HCT116 (cell line): ENCODE measurements around the gene AMHR2.

Experiments
- CBX3 ChIP-seq: IDR thresholded peaks from 2 replicates; pipeline ENCODE4 v1.6.1; 2012; ENCODE audit warnings: low read depth
- ELF1 ChIP-seq: IDR thresholded peaks from 2 replicates; pipeline ENCODE4 v1.6.1; 2012; ENCODE audit warnings: low read depth, borderline replicate concordance
- POLR2A ChIP-seq: IDR thresholded peaks from 2 replicates; pipeline ENCODE4 v1.7.0; 2011; ENCODE audit warnings: borderline replicate concordance; ENCODE audit not compliant: insufficient read depth, insufficient read length; ENCODE audit errors: extremely low read depth
- POLR2AphosphoS5 ChIP-seq: IDR thresholded peaks from 2 replicates; pipeline ENCODE4 v1.6.1; 2011; ENCODE audit warnings: mild to moderate bottlenecking, low read depth, low read length, moderate library complexity
- REST ChIP-seq: IDR thresholded peaks from 2 replicates; pipeline ENCODE4 v1.6.1; 2012; ENCODE audit warnings: low read depth
- SP1 ChIP-seq: IDR thresholded peaks from 2 replicates; pipeline ENCODE4 v1.6.1; 2012; ENCODE audit warnings: low read depth
- TCF7L2 ChIP-seq: IDR thresholded peaks from 2 replicates; pipeline ENCODE4 v1.7.0; 2011; ENCODE audit warnings: borderline replicate concordance, inconsistent platforms; ENCODE audit not compliant: insufficient read depth, insufficient read length; ENCODE audit errors: extremely low read depth
- YY1 ChIP-seq: IDR thresholded peaks from 2 replicates; pipeline ENCODE4 v1.6.1; 2011; ENCODE audit warnings: low read length, low read depth, moderate library complexity, mild to moderate bottlenecking; ENCODE audit not compliant: insufficient replicate concordance; ENCODE audit errors: extremely low read depth
- TF ChIP-seq, protein P1 (sequence below), 3 experiments: fragments of 200-600 bp in 1 of 3; sonication (generic) in 1 of 3; IDR thresholded peaks in 2 of 3; conservative IDR thresholded peaks in 1 of 3; 2 replicates each; pipeline ENCODE4 v1.5.1; 2012 to 2017; ENCODE audit warnings: low read depth in 2 of 3, low read length in 2 of 3, antibody characterized with exemption in 1 of 3, borderline replicate concordance in 1 of 3, control low read depth in 1 of 3, mild to moderate bottlenecking in 1 of 3, mixed read lengths in 1 of 3, mixed run types in 1 of 3, moderate library complexity in 1 of 3; ENCODE audit not compliant: insufficient read depth in 1 of 3
- TF ChIP-seq, protein P2 (sequence below): IDR thresholded peaks from 2 replicates; pipeline ENCODE4 v1.6.1; 2012

GRCh38 chr12:53478865-53479264 is 55.2 kb downstream of the AMHR2 start:
- TF ChIP-seq ELF1 = no peak
- TF ChIP-seq POLR2A = no peak
- TF ChIP-seq, protein P1, sequence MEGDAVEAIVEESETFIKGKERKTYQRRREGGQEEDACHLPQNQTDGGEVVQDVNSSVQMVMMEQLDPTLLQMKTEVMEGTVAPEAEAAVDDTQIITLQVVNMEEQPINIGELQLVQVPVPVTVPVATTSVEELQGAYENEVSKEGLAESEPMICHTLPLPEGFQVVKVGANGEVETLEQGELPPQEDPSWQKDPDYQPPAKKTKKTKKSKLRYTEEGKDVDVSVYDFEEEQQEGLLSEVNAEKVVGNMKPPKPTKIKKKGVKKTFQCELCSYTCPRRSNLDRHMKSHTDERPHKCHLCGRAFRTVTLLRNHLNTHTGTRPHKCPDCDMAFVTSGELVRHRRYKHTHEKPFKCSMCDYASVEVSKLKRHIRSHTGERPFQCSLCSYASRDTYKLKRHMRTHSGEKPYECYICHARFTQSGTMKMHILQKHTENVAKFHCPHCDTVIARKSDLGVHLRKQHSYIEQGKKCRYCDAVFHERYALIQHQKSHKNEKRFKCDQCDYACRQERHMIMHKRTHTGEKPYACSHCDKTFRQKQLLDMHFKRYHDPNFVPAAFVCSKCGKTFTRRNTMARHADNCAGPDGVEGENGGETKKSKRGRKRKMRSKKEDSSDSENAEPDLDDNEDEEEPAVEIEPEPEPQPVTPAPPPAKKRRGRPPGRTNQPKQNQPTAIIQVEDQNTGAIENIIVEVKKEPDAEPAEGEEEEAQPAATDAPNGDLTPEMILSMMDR (IDR thresholded peaks at IDR 0.05 in 2 of 3, conservative IDR thresholded peaks at IDR 0.05 in 1 of 3; ENCODE audit: borderline replicate concordance in 1 of 3, insufficient read depth in 1 of 3, low read depth in 2 of 3, low read length in 2 of 3) = no peak
- TF ChIP-seq CBX3 = no peak
- no peak for TF ChIP-seq POLR2AphosphoS5
- TF ChIP-seq, protein P2, sequence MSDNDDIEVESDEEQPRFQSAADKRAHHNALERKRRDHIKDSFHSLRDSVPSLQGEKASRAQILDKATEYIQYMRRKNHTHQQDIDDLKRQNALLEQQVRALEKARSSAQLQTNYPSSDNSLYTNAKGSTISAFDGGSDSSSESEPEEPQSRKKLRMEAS = no peak
- TF ChIP-seq REST = no peak
- TF ChIP-seq YY1 = no peak
- no peak for TF ChIP-seq SP1
- no peak for TF ChIP-seq TCF7L2
